HepG2 (cell line): ENCODE measurements around the gene BICRAL. TPM values are rescaled to one million over a fixed set of nuclear protein-coding genes. Genes with fewer than 3 reads are reported as not detected.

ENCODE experiments used
- ATAC-seq: fragments of 200-7000 bp; cut with Tn5 transposase; 3 replicates; pipeline ENCODE4 v1.9.1; 2020; ENCODE audit warnings: mild to moderate bottlenecking, moderate library complexity
- BruUV-seq: library from RNA; stranded (reverse); fragments of 400-500 nt; replicated peaks from 2 replicates; lab custom pipeline; 2021; lab: Mats Ljungman, UMichigan
- CTCF ChIA-PET: fragments of 300-600 bp; formaldehyde crosslinking; extraction: SDS; loops from one replicate; lab custom pipeline; 2021; ENCODE audit warnings: low total read pairs, inconsistent platforms, low intra/inter-chr PET ratio; lab: Yijun Ruan, JAX
- POLR2A ChIA-PET: fragments of 350-600 bp; sonication (Branson Sonifier 250); formaldehyde crosslinking; loops from one replicate; lab custom pipeline; 2020; ENCODE audit warnings: antibody characterized with exemption, inconsistent platforms; lab: Yijun Ruan, JAX
- DNase-seq: peaks from one replicate; pipeline ENCODE4 v3.0.0-alpha.2; 2015; ENCODE audit warnings: low spot score
- FAIRE-seq: peaks from 3 replicates; lab custom pipeline; 2011; peaks lifted over from hg19 to GRCh38; lab: Jason Lieb, UNC
- H2AFZ ChIP-seq: one replicate; pipeline ENCODE4 v1.6.1; 2011; ENCODE audit warnings: low read length, inconsistent platforms
- H3K27ac ChIP-seq: fragments of 300-600 bp; 3 replicates; pipeline ENCODE4 v1.8.0; 2011; ENCODE audit warnings: mixed run types, mild to moderate bottlenecking, mixed read lengths, low read length, inconsistent platforms; ENCODE audit not compliant: insufficient read depth; ENCODE audit errors: extremely low read length
- H3K27me3 ChIP-seq, 2 experiments: fragments of 200-600 bp in 1 of 2; 2 replicates in 1 of 2; 3 replicates in 1 of 2; pipeline versions ENCODE4 v1.6.0 to v1.8.0; 2011; ENCODE audit warnings: low read length in 2 of 2, mild to moderate bottlenecking in 2 of 2, moderate library complexity in 2 of 2, inconsistent platforms in 1 of 2; ENCODE audit not compliant: insufficient read depth in 2 of 2, control insufficient read depth in 1 of 2
- H3K36me3 ChIP-seq, 2 experiments: fragments of 200-600 bp in 1 of 2; replicated peaks in 1 of 2; 2 replicates in 1 of 2; 3 replicates in 1 of 2; pipeline versions ENCODE4 v1.5.1 to v1.8.0; 2011; ENCODE audit warnings: low read length in 2 of 2, inconsistent platforms in 1 of 2; ENCODE audit not compliant: insufficient read depth in 2 of 2, control insufficient read depth in 1 of 2
- H3K4me1 ChIP-seq: 2 replicates; pipeline ENCODE4 v1.5.1; 2012; ENCODE audit warnings: low read length, inconsistent platforms; ENCODE audit not compliant: insufficient read depth
- H3K4me2 ChIP-seq: 2 replicates; pipeline ENCODE4 v1.6.0; 2011; ENCODE audit warnings: low read depth, low read length, inconsistent platforms
- H3K4me3 ChIP-seq, 3 experiments: fragments of 200-600 bp in 1 of 3; sonication (generic), shearing (Covaris generic) in 1 of 3; replicated peaks in 1 of 3; 2 replicates each; pipeline ENCODE4 v1.5.1; 2011 to 2016; ENCODE audit warnings: low read length in 3 of 3, inconsistent platforms in 2 of 3, low read depth in 2 of 3, mild to moderate bottlenecking in 2 of 3, control low read depth in 1 of 3, mixed read lengths in 1 of 3; ENCODE audit not compliant: insufficient read depth in 1 of 3
- H3K79me2 ChIP-seq: one replicate; pipeline ENCODE4 v1.6.1; 2011; ENCODE audit warnings: low read length, inconsistent platforms; ENCODE audit not compliant: insufficient read depth
- H3K9ac ChIP-seq: 2 replicates; pipeline ENCODE4 v1.6.0; 2011; ENCODE audit warnings: mild to moderate bottlenecking, low read depth, low read length, inconsistent platforms; ENCODE audit not compliant: insufficient read depth
- H3K9me3 ChIP-seq: 2 replicates; pipeline ENCODE4 v1.5.1; 2012; ENCODE audit warnings: mild to moderate bottlenecking, low read length
- H4K20me1 ChIP-seq: 2 replicates; pipeline ENCODE4 v1.6.0; 2011; ENCODE audit warnings: inconsistent platforms, mild to moderate bottlenecking, low read length, moderate library complexity; ENCODE audit not compliant: insufficient read depth
- ARHGAP35 ChIP-seq: sonication (generic); formaldehyde crosslinking; IDR thresholded peaks from 2 replicates; pipeline ENCODE4 v1.9.0; 2022; ENCODE audit warnings: mild to moderate bottlenecking, inconsistent platforms, moderate library complexity, missing genetic modification reagents, borderline replicate concordance
- IRF2 ChIP-seq: IDR thresholded peaks from 2 replicates; pipeline ENCODE4 v1.6.1; 2018; ENCODE audit warnings: missing genetic modification reagents, missing compliant biosample characterization
- ISL2 ChIP-seq: sonication (generic); formaldehyde crosslinking; IDR thresholded peaks from 2 replicates; pipeline ENCODE4 v1.5.0; 2020; ENCODE audit warnings: missing genetic modification reagents
- ZNF232 ChIP-seq: sonication (generic); formaldehyde crosslinking; IDR thresholded peaks from 2 replicates; pipeline ENCODE4 v1.4.0; 2020; ENCODE audit warnings: missing genetic modification reagents, borderline replicate concordance
- ZNF570 ChIP-seq: sonication (generic); formaldehyde crosslinking; IDR thresholded peaks from 2 replicates; pipeline ENCODE4 v1.4.0; 2020; ENCODE audit warnings: mild to moderate bottlenecking, missing genetic modification reagents, borderline replicate concordance
- ZNF775 ChIP-seq: sonication (generic); formaldehyde crosslinking; IDR thresholded peaks from 2 replicates; pipeline ENCODE4 v1.4.0; 2020; ENCODE audit warnings: missing genetic modification reagents, mild to moderate bottlenecking, moderate library complexity, borderline replicate concordance
- ZNF792 ChIP-seq: IDR thresholded peaks from 2 replicates; pipeline ENCODE4 v1.6.1; 2016
- WGBS: methylation state at CpG from one replicate; pipeline ENCODE4 v1.1.6; 2017; ENCODE audit warnings: low lambda C conversion rate; 5-methylcytosine and 5-hydroxymethylcytosine counted together
- in situ Hi-C: cut with HindIII; loops from 2 replicates; pipeline ENCODE4 v1.10.0; 2017; ENCODE audit warnings: low pct_unique_long_range_greater_than_20kb; ENCODE audit not compliant: extremely low pct_ligation_motif_present
- intact Hi-C: fragments of 100-400 bp; cut with micrococcal nuclease; formaldehyde crosslinking; loops from one replicate; pipeline ENCODE4 v1.10.0; 2022; ENCODE audit not compliant: unreplicated experiment
- polyA plus RNA-seq, 8 experiments: library from polyadenylated mRNA; depleted of rRNA in 3 of 8; stranded (reverse) in 7 of 8; unstranded in 1 of 8; fragments of >200 nt; fragmentation: Illumina TruSeq in 4 of 8; extraction: Trizol in 4 of 8; gene quantifications; 2 replicates each; pipeline versions ENCODE4 v1.2.1 to v1.2.3, GENCODE V29; 2011 to 2016; ENCODE audit warnings: low read depth in 4 of 8, missing spikeins in 1 of 8, mixed read lengths in 1 of 8; ENCODE audit not compliant: insufficient read depth in 1 of 8
- total RNA-seq, 5 experiments: library from RNA; depleted of rRNA; stranded (reverse); fragments of >200 nt; fragmentation: Illumina TruSeq; extraction: Trizol; gene quantifications; 2 replicates each; pipeline ENCODE4 v1.2.3, GENCODE V29; 2016; ENCODE audit warnings: low read depth in 1 of 5
- TF ChIP-seq, protein P1 (sequence below): sonication (generic); formaldehyde crosslinking; IDR thresholded peaks from 2 replicates; pipeline ENCODE4 v1.8.0; 2022; ENCODE audit warnings: mild to moderate bottlenecking, missing genetic modification reagents; ENCODE audit not compliant: insufficient replicate concordance
- TF ChIP-seq, protein P2 (sequence below): sonication (generic); formaldehyde crosslinking; IDR thresholded peaks from 2 replicates; pipeline ENCODE4 v1.4.0; 2020; ENCODE audit warnings: missing genetic modification reagents

Gene BICRAL
- total and polyA plus RNA-seq, 2 of the 13 experiments (the other 11 are each of a cell fraction or from before 2014, with no cell fraction given): 5.0 to 13.5 TPM

DNA sequence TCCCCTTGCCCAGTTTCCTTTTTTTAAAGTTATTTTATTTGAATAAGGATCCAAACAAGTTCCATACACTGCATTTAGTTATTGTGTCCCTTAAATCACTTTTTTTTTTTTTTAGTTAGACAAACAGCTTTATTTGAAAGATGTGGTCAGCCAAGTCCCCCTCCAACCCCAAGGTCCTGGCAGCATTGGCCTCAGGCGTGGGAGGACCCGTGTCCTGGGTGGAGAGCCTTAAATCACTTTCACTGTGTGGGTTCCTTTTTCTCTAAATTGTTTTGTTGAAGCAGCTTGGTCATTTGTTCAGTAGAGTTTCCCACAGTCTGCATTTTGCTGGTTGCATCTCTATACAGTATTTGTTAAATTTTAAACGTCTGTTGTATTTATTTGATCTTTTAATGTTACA lies 30.8 kb upstream of the BICRAL start:
- no peak for ATAC-seq
- Histone ChIP-seq H3K27me3 (no peaks in the 10 kb centered on the region), H4K20me1 (no peaks in the 10 kb centered on the region), H3K9me3 (no peaks in the 10 kb centered on the region), H3K79me2 (peaks cover 3% of the 10 kb centered on the region), H3K9ac (no peak overlapping the region)
- FAIRE-seq: no peak
- POLR2A ChIA-PET: no interaction called here
- TF ChIP-seq, protein P1, sequence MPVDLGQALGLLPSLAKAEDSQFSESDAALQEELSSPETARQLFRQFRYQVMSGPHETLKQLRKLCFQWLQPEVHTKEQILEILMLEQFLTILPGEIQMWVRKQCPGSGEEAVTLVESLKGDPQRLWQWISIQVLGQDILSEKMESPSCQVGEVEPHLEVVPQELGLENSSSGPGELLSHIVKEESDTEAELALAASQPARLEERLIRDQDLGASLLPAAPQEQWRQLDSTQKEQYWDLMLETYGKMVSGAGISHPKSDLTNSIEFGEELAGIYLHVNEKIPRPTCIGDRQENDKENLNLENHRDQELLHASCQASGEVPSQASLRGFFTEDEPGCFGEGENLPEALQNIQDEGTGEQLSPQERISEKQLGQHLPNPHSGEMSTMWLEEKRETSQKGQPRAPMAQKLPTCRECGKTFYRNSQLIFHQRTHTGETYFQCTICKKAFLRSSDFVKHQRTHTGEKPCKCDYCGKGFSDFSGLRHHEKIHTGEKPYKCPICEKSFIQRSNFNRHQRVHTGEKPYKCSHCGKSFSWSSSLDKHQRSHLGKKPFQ: no peak
- no peak for TF ChIP-seq ZNF792 (CRISPR knock-in tag)
- TF ChIP-seq IRF2 (CRISPR knock-in tag): no peak
- TF ChIP-seq ARHGAP35 (CRISPR knock-in tag): no peak
- TF ChIP-seq, protein P2, sequence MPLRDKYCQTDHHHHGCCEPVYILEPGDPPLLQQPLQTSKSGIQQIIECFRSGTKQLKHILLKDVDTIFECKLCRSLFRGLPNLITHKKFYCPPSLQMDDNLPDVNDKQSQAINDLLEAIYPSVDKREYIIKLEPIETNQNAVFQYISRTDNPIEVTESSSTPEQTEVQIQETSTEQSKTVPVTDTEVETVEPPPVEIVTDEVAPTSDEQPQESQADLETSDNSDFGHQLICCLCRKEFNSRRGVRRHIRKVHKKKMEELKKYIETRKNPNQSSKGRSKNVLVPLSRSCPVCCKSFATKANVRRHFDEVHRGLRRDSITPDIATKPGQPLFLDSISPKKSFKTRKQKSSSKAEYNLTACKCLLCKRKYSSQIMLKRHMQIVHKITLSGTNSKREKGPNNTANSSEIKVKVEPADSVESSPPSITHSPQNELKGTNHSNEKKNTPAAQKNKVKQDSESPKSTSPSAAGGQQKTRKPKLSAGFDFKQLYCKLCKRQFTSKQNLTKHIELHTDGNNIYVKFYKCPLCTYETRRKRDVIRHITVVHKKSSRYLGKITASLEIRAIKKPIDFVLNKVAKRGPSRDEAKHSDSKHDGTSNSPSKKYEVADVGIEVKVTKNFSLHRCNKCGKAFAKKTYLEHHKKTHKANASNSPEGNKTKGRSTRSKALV (CRISPR knock-in tag): no peak
- no peak for TF ChIP-seq ZNF570 (CRISPR knock-in tag)
- TF ChIP-seq ZNF232 (CRISPR knock-in tag): no peak
- TF ChIP-seq ZNF775: no peak
- TF ChIP-seq ISL2: no peak
- TF ChIP-seq, all 625 proteins: peak for 0
- 76% methylated on average over 3 of the region's 3 CpGs for WGBS
- Histone ChIP-seq H3K4me3 (no peak overlapping the region), H3K4me2 (no peak overlapping the region), H2AFZ (no peak overlapping the region), H3K27ac (no peak overlapping the region), H3K36me3 (no peaks in the 10 kb centered on the region), H3K4me1 (peaks cover 35% of the 10 kb centered on the region)
- CTCF ChIA-PET: no interaction called here
- DNase-seq: no peak
- in situ Hi-C loops: no loop called here
- intact Hi-C loops: no loop called here
- BruUV-seq: no TSS peak
